HG02642 (cell line): ENCODE data around the gene HEATR3.

Source experiments
- ATAC-seq: cut with Tn5 transposase; IDR thresholded peaks from one replicate; pipeline ENCODE4 v1.9.1; 2021; ENCODE audit warnings: mild to moderate bottlenecking; ENCODE audit not compliant: unreplicated experiment, poor library complexity

Gene HEATR3

GRCh38 chr16:50151322-50151721 is 85.6 kb downstream of the HEATR3 start:
- ATAC-seq = no peak

- no peak for ATAC-seq
Observed at GRCh38 chr16:50151756-50152155, 86.0 kb downstream of the HEATR3 start.

- ATAC-seq = peak; percentile 54
Observed at GRCh38 chr16:50152351-50152806, 86.6 kb downstream of the HEATR3 start.

GRCh38 chr16:50152807-50153595 is 87.2 kb downstream of the HEATR3 start, which contains the start of gene TENT4B:
TENT4B (plus strand) TSS chr16:50153306; CDS start chr16:50153622, 316 bp downstream.
- peak; percentile 83 for ATAC-seq

- peak; percentile 25 for ATAC-seq
Observed at GRCh38 chr16:50153596-50154419, 88.0 kb downstream of the HEATR3 start.

GRCh38 chr16:50154420-50154950 is 88.7 kb downstream of the HEATR3 start:
- no peak for ATAC-seq

GRCh38 chr16:50155925-50156324 is 90.2 kb downstream of the HEATR3 start:
- ATAC-seq = no peak
